ENCODE results near the gene TLR7. TPM values are rescaled to one million over a fixed set of nuclear protein-coding genes. Genes with fewer than 3 reads are reported as not detected.

TLR7 gene
- total RNA-seq, 2 donors from 2014 or later, result 0.22 to 0.24 TPM

- Histone ChIP-seq H3K27ac (no peak overlapping the region), H3K4me1 (no peaks in the 10 kb centered on the region)
Measured at GRCh38 chrX:12910423-12911121, 43.7 kb downstream of the TLR7 start.

DNA sequence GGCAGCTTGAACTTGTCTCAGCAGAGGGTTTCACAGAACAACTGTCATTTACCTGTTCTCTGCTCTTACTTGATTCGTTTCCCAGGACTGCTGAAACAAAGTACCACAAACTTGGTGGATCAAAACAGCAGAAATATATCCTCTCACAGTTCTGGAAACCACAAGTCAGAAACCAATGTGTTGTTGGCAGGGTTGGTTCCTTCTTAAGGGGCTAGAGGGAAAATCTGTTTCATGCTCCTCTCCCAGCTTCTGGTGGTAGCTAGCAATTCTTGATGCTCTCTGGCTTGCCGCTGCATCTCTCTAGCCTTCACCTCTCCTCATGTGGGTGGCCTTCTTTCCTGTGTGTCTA, 44.2 kb downstream of the TLR7 start:
- H3K36me3 ChIP-seq, result no peaks in the 10 kb centered on the region
- H3K27ac ChIP-seq, result no peak overlapping the region
- no peaks in the 10 kb centered on the region for H3K27me3 ChIP-seq
- DNase-seq (ENCODE audit: low spot score), result peak; percentile 23
- H3K4me3 ChIP-seq, result no peak overlapping the region
- no peaks in the 10 kb centered on the region for H3K9me3 ChIP-seq
- no peak for TF ChIP-seq CTCF (IDR thresholded peaks at IDR 0.05)
- H3K4me1 ChIP-seq, result no peaks in the 10 kb centered on the region

More at GRCh38 chrX:12910423-12911121, 43.7 kb downstream of the TLR7 start:
- Histone ChIP-seq H3K9me3 (no peaks in the 10 kb centered on the region), H3K27me3 (no peaks in the 10 kb centered on the region), H3K4me3 (no peak overlapping the region), H3K36me3 (no peaks in the 10 kb centered on the region)
- no peak for TF ChIP-seq CTCF (IDR thresholded peaks at IDR 0.05)
- DNase-seq (ENCODE audit: low spot score), result no peak

DNA sequence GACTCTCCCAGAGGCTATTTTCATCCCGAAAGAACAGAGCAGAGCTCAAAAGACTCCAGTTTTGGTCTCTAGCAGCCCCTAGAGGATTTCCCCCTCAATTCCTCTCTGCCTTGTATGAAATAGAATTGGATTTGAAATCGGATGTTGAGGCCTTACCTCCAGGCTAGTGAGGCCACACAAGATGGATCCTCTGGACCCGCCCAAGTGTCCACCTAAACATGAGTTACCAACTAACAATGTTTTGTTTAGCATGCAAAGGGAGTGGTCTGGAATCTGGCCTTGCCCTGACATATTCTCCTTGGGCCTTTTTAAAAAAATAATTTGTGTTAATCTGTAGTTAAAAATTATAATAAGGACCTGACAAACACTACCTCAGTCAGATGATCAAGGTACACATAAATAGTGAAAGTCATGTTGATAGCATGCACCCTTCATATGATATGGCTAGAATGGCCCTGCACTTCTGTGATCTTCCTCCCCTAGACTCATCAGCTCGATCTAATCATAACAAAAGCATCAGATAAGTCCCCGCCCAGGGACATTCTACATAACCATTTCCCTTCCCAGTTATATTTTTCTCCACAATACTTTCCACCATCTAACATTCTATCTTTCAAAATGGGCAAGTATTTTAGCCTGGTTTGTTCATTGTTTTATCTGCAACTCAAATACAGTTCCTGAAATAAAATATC, 46.1 kb downstream of the TLR7 start:
- no peak overlapping the region for H3K4me3 ChIP-seq
- no peaks in the 10 kb centered on the region for H3K4me1 ChIP-seq
- H3K36me3 ChIP-seq, result no peaks in the 10 kb centered on the region
- no peak overlapping the region for H3K27ac ChIP-seq
- no peaks in the 10 kb centered on the region for H3K9me3 ChIP-seq
- TF ChIP-seq CTCF (IDR thresholded peaks at IDR 0.05), result no peak
- DNase-seq (ENCODE audit: low spot score), result no peak
- H3K27me3 ChIP-seq, result no peaks in the 10 kb centered on the region

DNA sequence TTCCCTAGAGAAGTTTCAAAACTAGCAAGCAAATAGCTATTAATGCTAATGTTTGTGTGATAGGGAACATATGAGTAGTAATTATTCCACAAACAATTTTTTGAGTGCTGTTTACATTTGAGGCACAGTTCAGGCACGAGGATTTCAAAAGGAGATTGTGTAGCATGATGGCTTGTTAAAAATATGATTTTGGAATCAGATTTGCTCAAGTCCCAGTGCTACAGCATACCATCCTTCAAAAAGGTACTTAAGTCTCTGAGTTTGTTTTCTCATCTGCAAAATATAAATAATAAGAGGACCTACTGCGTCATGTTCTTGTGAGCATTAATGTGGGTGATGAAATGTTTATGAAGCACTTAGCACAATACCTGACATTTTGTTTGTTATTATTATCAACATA, 50.9 kb downstream of the TLR7 start:
- no peaks in the 10 kb centered on the region for H3K27me3 ChIP-seq
- no peak for DNase-seq (ENCODE audit: low spot score)
- H3K36me3 ChIP-seq, result no peaks in the 10 kb centered on the region
- H3K4me3 ChIP-seq, result no peak overlapping the region
- H3K27ac ChIP-seq, result no peak overlapping the region
- no peak for TF ChIP-seq CTCF (IDR thresholded peaks at IDR 0.05)
- no peaks in the 10 kb centered on the region for H3K9me3 ChIP-seq
- H3K4me1 ChIP-seq, result no peaks in the 10 kb centered on the region

DNA sequence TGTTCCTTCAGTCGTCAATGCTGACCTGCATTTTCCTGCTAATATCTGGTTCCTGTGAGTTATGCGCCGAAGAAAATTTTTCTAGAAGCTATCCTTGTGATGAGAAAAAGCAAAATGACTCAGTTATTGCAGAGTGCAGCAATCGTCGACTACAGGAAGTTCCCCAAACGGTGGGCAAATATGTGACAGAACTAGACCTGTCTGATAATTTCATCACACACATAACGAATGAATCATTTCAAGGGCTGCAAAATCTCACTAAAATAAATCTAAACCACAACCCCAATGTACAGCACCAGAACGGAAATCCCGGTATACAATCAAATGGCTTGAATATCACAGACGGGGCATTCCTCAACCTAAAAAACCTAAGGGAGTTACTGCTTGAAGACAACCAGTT, 52.2 kb downstream of the TLR7 start:
- Histone ChIP-seq H3K27ac (no peak overlapping the region), H3K27me3 (no peaks in the 10 kb centered on the region), H3K4me1 (no peaks in the 10 kb centered on the region), H3K36me3 (no peaks in the 10 kb centered on the region), H3K4me3 (no peak overlapping the region), H3K9me3 (no peaks in the 10 kb centered on the region)
- no peak for DNase-seq (ENCODE audit: low spot score)
- TF ChIP-seq CTCF (IDR thresholded peaks at IDR 0.05), result no peak
